B cell (primary cell): ENCODE results near the gene SLC45A2. TPM values are rescaled to one million over a fixed set of nuclear protein-coding genes. Genes with fewer than 3 reads are reported as not detected.

Source experiments
- ATAC-seq: fragments of 200-7000 bp; cut with Tn5 transposase; one replicate; pipeline ENCODE4 v1.10.0; 2021; ENCODE audit warnings: low read depth, mild to moderate bottlenecking, moderate number of reproducible peaks, moderate library complexity
- CTCF ChIA-PET: fragments of 350-600 bp; sonication (Branson Sonifier 250); formaldehyde crosslinking; loops from one replicate; lab custom pipeline; 2021; ENCODE audit warnings: antibody characterized with exemption, inconsistent platforms; lab: Charles Lee
- POLR2A ChIA-PET: fragments of 350-600 bp; sonication (Branson Sonifier 250); formaldehyde crosslinking; loops from one replicate; lab custom pipeline; 2021; ENCODE audit warnings: antibody characterized with exemption; lab: Charles Lee
- DNase-seq: peaks from one replicate; pipeline ENCODE4 v3.0.0; 2013
- H2AFZ ChIP-seq: 2 replicates; pipeline ENCODE4 v1.6.1; 2012; ENCODE audit warnings: mild to moderate bottlenecking, low read depth, low read length; ENCODE audit not compliant: insufficient read depth, poor library complexity, severe bottlenecking
- H3K27ac ChIP-seq, 2 donors: 1 replicate in 1 of 2; 2 replicates in 1 of 2; pipeline ENCODE4 v1.5.1; 2012 to 2013; ENCODE audit warnings: low read length in 2 of 2, mild to moderate bottlenecking in 2 of 2, moderate library complexity in 1 of 2
- H3K27me3 ChIP-seq, 4 experiments: fragments of 200-600 bp in 1 of 4; sonication (generic) in 1 of 4; replicated peaks in 1 of 4; 1 replicate in 2 of 4; 2 replicates in 2 of 4; pipeline versions ENCODE4 v1.6.1 to v1.7.0; 2013 to 2016; ENCODE audit warnings: low read length in 3 of 4, mild to moderate bottlenecking in 2 of 4, mixed read lengths in 1 of 4, moderate library complexity in 1 of 4; ENCODE audit not compliant: insufficient read depth in 4 of 4, control insufficient read depth in 3 of 4; ENCODE audit errors: control extremely low read depth in 1 of 4
- H3K36me3 ChIP-seq, 2 experiments: replicated peaks in 1 of 2; 1 replicate in 1 of 2; 2 replicates in 1 of 2; pipeline versions ENCODE4 v1.6.1 to v1.7.1; 2013; ENCODE audit warnings: low read length in 1 of 2; ENCODE audit not compliant: insufficient read depth in 2 of 2, control insufficient read depth in 1 of 2; ENCODE audit errors: control extremely low read depth in 1 of 2, extremely low read depth in 1 of 2
- H3K4me1 ChIP-seq, 2 donors: fragments of 200-600 bp in 1 of 2; sonication (generic) in 1 of 2; 1 replicate in 1 of 2; 2 replicates in 1 of 2; pipeline versions ENCODE4 v1.5.1 to v1.6.1; 2013 to 2017; ENCODE audit warnings: low read length in 2 of 2; ENCODE audit not compliant: control insufficient read depth in 2 of 2, insufficient read depth in 2 of 2
- H3K4me2 ChIP-seq: replicated peaks from 2 replicates; pipeline ENCODE3; 2012; ENCODE audit warnings: mild to moderate bottlenecking, low read depth, low read length; ENCODE audit not compliant: poor library complexity, severe bottlenecking
- H3K4me3 ChIP-seq, 5 experiments: fragments of 200-600 bp in 1 of 5; sonication (generic) in 1 of 5; 1 replicate in 3 of 5; 2 replicates in 2 of 5; pipeline versions ENCODE4 v1.5.1 to v1.7.0; 2011 to 2016; ENCODE audit warnings: low read length in 4 of 5, mild to moderate bottlenecking in 4 of 5, low read depth in 2 of 5, control low read depth in 1 of 5, moderate library complexity in 1 of 5; ENCODE audit not compliant: insufficient read depth in 1 of 5; ENCODE audit errors: control extremely low read depth in 1 of 5, extremely low read depth in 1 of 5
- H3K79me2 ChIP-seq: fragments of 200-600 bp; sonication (generic); one replicate; pipeline ENCODE4 v1.6.0; 2016; ENCODE audit warnings: low read length; ENCODE audit not compliant: control insufficient read depth, insufficient read depth
- H3K9ac ChIP-seq: fragments of 200-600 bp; sonication (generic); 2 replicates; pipeline ENCODE4 v1.6.1; 2017; ENCODE audit warnings: mild to moderate bottlenecking, low read length, moderate library complexity
- H3K9me3 ChIP-seq, 3 donors: one replicate each; pipeline versions ENCODE4 v1.6.1 to v1.7.1; 2013; ENCODE audit warnings: low read length in 2 of 3; ENCODE audit not compliant: control insufficient read depth in 2 of 3, insufficient read depth in 1 of 3; ENCODE audit errors: control extremely low read depth in 1 of 3
- H4K20me1 ChIP-seq: 2 replicates; pipeline ENCODE4 v1.6.0; 2012; ENCODE audit warnings: mild to moderate bottlenecking, low read length; ENCODE audit not compliant: insufficient read depth, control insufficient read depth, poor library complexity, severe bottlenecking
- H3K27ac Mint-ChIP-seq: one replicate; pipeline ENCODE4 v1.8.0; 2021; ENCODE audit warnings: mixed read lengths
- H3K27me3 Mint-ChIP-seq: one replicate; pipeline ENCODE4 v1.8.0; 2021; ENCODE audit warnings: mixed read lengths
- H3K4me1 Mint-ChIP-seq: one replicate; pipeline ENCODE4 v1.8.0; 2021; ENCODE audit warnings: mixed read lengths
- H3K4me3 Mint-ChIP-seq: one replicate; pipeline ENCODE4 v1.8.0; 2021; ENCODE audit warnings: mixed read lengths
- H3K9me3 Mint-ChIP-seq: one replicate; pipeline ENCODE4 v1.8.0; 2022; ENCODE audit warnings: mixed read lengths; ENCODE audit not compliant: insufficient read depth
- CTCF ChIP-seq: fragments of 200-600 bp; IDR thresholded peaks from one replicate; pipeline ENCODE4 v1.8.0; 2022; ENCODE audit warnings: antibody characterized with exemption, mild to moderate bottlenecking
- EZH2 ChIP-seq: IDR thresholded peaks from 2 replicates; pipeline ENCODE4 v1.6.1; 2012; ENCODE audit warnings: borderline replicate concordance, low read depth, mild to moderate bottlenecking, moderate library complexity, low read length; ENCODE audit not compliant: insufficient read depth, poor library complexity, severe bottlenecking
- WGBS: methylation state at CpG from one replicate; pipeline ENCODE4 v1.1.5; 2013; ENCODE audit warnings: missing lambda C conversion rate; ENCODE audit not compliant: insufficient coverage; 5-methylcytosine and 5-hydroxymethylcytosine counted together
- intact Hi-C: fragments of 100-400 bp; cut with micrococcal nuclease; formaldehyde crosslinking; loops from one replicate; pipeline ENCODE4 v1.10.0; 2022
- polyA plus RNA-seq: library from polyadenylated mRNA; depleted of rRNA; stranded (reverse); fragments of >200 nt; gene quantifications from 2 replicates; pipeline ENCODE4 v1.2.3, GENCODE V29; 2012
- total RNA-seq, 2 donors: library from RNA; stranded (reverse); fragments of 120-200 nt in 1 of 2; gene quantifications; 1 replicate in 1 of 2; 2 replicates in 1 of 2; pipeline versions ENCODE4 v1.2.3 to v1.2.4, GENCODE V29; 2013 to 2022

Gene SLC45A2
- total and polyA plus RNA-seq, 2 donors (not counting 1 experiment from before 2014, with no cell fraction given) = not detected

- Histone ChIP-seq H3K9me3 (no peaks in the 10 kb centered on the region), H2AFZ (no peak overlapping the region), H3K4me3 (no peak overlapping the region), H3K9ac (no peak overlapping the region), H3K4me1 (no peaks in the 10 kb centered on the region), H3K27ac (no peak overlapping the region), H3K36me3 (no peaks in the 10 kb centered on the region), H4K20me1 (no peaks in the 10 kb centered on the region), H3K79me2 (no peaks in the 10 kb centered on the region), H3K4me2 (no peak overlapping the region), H3K27me3 (no peaks in the 10 kb centered on the region)
- H3K27me3 Mint-ChIP-seq = peaks cover 9% of the 10 kb centered on the region
- intact Hi-C loops = no loop called here
- POLR2A ChIA-PET = no interaction called here
- CTCF ChIA-PET = no interaction called here
- DNase-seq = no peak
- no peak for TF ChIP-seq CTCF
- TF ChIP-seq EZH2 = no peak
- H3K4me3 Mint-ChIP-seq = no peak overlapping the region
- ATAC-seq = no peak
- 100% methylated on average over 1 of the region's 3 CpGs for WGBS
- no peak overlapping the region for H3K27ac Mint-ChIP-seq
- H3K4me1 Mint-ChIP-seq = no peaks in the 10 kb centered on the region
- H3K9me3 Mint-ChIP-seq = no peaks in the 10 kb centered on the region
Measured at GRCh38 chr5:33980030-33980429, 4.5 kb downstream of the SLC45A2 start.

GRCh38 chr5:33978306-33978705 is 6.2 kb downstream of the SLC45A2 start:
- WGBS = 92% methylated on average over 1 of the region's 1 CpG
- TF ChIP-seq EZH2 = no peak
- TF ChIP-seq CTCF = no peak
- ATAC-seq = no peak
- Histone ChIP-seq H3K9me3 (no peaks in the 10 kb centered on the region), H2AFZ (no peak overlapping the region), H3K4me1 (no peaks in the 10 kb centered on the region), H3K4me3 (no peak overlapping the region), H3K4me2 (no peak overlapping the region), H3K27ac (no peak overlapping the region), H4K20me1 (no peaks in the 10 kb centered on the region), H3K36me3 (no peaks in the 10 kb centered on the region), H3K9ac (no peak overlapping the region), H3K79me2 (no peaks in the 10 kb centered on the region), H3K27me3 (peaks cover 0 to 5% (median 0%) of the 10 kb centered on the region in 4 experiments)
- intact Hi-C loops = no loop called here
- Mint-ChIP-seq H3K4me1 (no peaks in the 10 kb centered on the region), H3K4me3 (no peak overlapping the region), H3K9me3 (no peaks in the 10 kb centered on the region), H3K27ac (no peak overlapping the region), H3K27me3 (peaks cover 12% of the 10 kb centered on the region)
- CTCF ChIA-PET = interaction anchor here (1.0 kb wide), 1 partner anchor 8 kb away, joined by 3 read pairs; no protein-coding TSS in a partner anchor
- POLR2A ChIA-PET = no interaction called here
- DNase-seq = no peak
